Measurements from ENCODE around the gene TRIM38. TPM values are rescaled to one million over a fixed set of nuclear protein-coding genes. Genes with fewer than 3 reads are reported as not detected.

Gene TRIM38
- total RNA-seq, 1 donor = 13.8 TPM

DNA sequence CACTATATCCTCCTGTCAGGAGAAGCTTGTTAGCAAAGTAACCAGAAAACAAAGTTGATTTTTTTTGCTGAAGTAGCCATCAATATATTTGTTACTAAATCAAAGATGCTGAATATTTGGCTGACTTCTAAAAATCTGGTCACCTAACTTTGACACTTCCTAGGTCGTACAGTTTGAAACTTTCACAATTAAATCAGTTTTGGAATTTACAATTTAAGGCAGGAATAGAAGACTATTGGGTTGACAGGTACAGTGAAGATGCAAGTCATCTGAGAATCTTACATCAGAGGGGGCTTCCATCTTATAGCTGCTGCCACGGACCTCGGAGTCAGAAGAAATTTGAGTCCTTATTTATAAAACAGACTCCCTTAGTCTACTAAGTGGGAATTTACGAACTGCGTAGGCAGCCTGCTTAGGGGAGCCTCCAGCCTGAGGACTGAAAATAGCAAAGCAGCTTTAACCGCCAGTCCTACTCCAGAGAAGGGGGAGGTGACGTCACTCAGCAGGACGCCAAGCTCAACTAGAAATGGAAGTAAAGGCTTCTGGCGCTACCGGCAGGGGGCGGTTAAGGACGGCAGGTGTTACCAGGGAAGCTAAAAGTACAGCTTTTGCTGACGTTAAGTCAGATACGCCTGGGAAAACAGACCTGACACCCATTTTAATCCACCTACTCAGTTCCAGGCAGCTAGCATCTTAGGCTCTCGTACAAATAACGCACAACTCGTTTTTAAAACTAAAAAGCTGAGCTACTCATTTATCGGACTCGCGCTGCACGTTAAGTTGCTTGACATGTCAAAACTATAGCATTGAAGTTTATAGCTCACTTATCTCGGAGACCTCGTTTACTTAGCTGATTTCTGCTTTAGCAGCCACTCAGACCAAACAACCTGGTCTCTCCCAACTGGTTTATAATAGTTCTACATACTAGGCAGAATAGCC lies 63.6 kb downstream of the TRIM38 start:
- peak; percentile 98 for DNase-seq (ENCODE audit: low read depth)

DNA sequence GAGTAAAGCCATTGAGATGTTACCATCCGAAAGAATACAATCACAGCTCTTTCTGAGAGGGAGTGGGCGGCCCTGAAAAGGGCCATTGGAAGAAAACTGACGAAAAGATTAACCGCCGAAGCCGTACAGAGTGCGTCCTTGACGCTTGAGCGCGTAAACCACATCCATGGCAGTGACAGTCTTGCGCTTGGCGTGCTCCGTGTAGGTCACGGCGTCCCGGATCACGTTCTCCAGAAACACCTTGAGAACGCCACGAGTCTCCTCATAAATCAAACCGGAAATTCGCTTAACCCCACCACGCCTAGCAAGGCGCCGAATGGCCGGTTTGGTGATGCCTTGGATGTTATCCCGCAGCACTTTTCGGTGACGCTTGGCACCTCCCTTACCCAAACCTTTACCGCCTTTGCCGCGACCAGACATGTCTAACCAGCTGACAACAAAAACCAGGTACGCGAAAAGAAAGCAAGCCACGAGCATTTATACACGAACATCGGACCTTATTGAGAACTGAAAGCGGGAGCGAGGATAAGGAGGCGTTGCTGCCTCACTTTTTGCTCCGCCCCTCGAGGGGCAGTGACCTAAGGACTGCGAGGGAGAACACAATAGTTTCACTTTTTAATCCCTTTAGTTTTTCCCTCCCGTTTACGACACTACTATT lies 64.4 kb downstream of the TRIM38 start:
- TF ChIP-seq, protein P1, sequence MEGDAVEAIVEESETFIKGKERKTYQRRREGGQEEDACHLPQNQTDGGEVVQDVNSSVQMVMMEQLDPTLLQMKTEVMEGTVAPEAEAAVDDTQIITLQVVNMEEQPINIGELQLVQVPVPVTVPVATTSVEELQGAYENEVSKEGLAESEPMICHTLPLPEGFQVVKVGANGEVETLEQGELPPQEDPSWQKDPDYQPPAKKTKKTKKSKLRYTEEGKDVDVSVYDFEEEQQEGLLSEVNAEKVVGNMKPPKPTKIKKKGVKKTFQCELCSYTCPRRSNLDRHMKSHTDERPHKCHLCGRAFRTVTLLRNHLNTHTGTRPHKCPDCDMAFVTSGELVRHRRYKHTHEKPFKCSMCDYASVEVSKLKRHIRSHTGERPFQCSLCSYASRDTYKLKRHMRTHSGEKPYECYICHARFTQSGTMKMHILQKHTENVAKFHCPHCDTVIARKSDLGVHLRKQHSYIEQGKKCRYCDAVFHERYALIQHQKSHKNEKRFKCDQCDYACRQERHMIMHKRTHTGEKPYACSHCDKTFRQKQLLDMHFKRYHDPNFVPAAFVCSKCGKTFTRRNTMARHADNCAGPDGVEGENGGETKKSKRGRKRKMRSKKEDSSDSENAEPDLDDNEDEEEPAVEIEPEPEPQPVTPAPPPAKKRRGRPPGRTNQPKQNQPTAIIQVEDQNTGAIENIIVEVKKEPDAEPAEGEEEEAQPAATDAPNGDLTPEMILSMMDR (IDR thresholded peaks at IDR 0.05; ENCODE audit: insufficient read depth, low read depth, low read length) = no peak
- H3K4me3 ChIP-seq (ENCODE audit: low read depth, low read length) = peak overlapping the region; percentile 74
- DNase-seq (ENCODE audit: low read depth) = peak; percentile 94

More for the DNA sequence above, 63.6 kb downstream of the TRIM38 start:
- peak overlapping the region; percentile 74 for H3K4me3 ChIP-seq (ENCODE audit: low read depth, low read length)
- TF ChIP-seq, protein P1 (IDR thresholded peaks at IDR 0.05; ENCODE audit: insufficient read depth, low read depth, low read length) = peak; percentile 84

DNA sequence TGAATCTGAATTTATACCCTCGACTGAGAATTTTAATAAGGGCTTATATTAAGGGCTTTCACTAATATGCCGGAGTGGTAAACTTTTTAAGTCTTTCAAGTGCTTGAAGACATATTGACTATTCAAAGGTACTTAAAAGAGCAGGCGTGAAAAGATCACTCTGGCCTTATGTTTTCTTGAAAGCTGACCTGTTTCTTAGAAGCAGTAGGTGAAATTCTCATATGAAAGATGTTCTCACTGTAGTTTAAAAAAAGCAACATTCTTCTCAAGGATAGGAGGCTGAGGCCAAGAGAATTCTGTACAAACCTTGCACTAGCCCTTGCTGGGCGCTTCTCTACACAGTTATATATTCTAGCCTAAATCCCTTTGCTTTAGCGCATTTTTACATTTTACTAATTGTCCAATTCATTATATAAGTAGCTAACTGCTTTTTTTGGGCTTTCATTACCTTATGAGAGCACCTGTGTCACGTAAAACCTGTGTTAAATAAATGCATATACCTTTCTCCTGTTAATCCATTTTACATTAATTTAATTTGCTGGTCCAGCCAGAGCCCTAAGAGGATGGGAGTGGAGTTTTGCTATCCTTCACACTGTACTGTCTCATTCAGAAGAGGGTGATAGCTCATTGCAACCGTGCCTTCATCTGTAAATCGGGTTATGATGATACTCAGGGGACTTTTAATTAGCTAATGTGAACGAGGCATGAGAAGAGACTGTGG lies 65.0 kb downstream of the TRIM38 start:
- H3K4me3 ChIP-seq (ENCODE audit: low read depth, low read length) = peak overlapping the region; percentile 74
- DNase-seq (ENCODE audit: low read depth) = no peak
- TF ChIP-seq, protein P1 (IDR thresholded peaks at IDR 0.05; ENCODE audit: insufficient read depth, low read depth, low read length) = no peak

DNA sequence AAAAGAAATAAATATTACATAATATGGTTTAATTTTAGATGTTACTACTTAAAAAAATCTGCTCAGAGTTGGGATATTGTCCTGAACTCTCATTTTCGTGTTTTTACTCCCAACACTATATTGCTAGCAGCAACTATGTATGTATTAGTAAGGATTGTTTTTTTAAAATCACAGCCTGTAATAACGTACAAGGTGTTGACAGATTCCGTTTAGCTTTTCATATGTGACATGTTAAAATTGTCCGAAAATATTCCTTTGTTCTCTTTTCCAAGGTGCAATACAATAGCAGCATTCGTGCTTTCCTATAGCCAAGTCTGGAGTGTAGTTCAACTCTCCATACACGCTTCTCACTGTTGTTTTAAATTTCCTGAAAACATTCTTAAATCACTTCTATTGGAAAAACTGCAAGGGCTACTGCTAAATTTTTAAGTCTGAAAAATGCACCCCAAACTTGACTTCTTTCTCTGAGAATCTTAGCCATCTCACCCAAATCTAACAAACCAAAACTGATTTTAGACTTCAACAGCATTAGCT lies 65.7 kb downstream of the TRIM38 start:
- TF ChIP-seq, protein P1 (IDR thresholded peaks at IDR 0.05; ENCODE audit: insufficient read depth, low read depth, low read length) = no peak
- no peak for DNase-seq (ENCODE audit: low read depth)

DNA sequence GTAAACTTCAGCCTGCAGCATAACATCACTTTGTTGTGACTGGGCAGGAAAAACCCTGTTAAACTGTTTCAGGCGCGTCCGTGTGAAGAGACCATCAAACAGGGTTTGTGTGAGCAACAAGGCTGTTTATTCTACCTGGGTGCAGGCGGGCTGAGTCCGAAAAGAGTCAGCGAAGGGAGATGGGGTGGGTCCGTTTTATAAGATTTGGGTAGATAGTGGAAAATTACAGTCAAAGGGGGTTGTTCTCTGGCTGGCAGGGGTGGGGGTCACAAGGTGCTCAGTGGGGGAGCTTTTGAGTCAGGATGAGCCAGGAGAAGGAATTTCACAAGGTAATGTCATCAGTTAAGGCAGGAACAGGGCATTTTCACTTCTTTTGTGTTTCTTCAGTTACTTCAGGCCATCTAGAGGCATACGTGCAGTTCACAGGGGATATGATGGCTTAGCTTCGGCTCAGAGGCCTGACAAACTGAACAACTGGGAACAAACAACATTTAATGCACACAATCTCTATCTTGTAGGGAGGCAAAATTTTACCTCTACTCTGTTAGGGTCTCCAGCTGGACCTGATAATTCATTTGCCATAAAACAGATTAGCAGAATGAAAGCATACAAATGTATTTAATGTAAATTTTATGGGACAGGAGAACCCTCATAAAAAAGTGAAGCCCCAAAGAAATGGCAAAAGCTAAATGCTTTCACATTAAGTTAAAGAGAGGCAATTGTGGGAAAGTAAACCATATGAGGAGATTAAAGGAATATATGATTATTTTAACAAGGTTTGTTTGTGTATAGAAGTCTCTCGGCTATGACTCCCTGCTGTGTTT lies 66.4 kb downstream of the TRIM38 start:
- TF ChIP-seq, protein P1 (IDR thresholded peaks at IDR 0.05; ENCODE audit: insufficient read depth, low read depth, low read length) = no peak
- DNase-seq (ENCODE audit: low read depth) = no peak

More for the DNA sequence above, 65.7 kb downstream of the TRIM38 start:
- no peak overlapping the region for H3K4me3 ChIP-seq (ENCODE audit: low read depth, low read length)

DNA sequence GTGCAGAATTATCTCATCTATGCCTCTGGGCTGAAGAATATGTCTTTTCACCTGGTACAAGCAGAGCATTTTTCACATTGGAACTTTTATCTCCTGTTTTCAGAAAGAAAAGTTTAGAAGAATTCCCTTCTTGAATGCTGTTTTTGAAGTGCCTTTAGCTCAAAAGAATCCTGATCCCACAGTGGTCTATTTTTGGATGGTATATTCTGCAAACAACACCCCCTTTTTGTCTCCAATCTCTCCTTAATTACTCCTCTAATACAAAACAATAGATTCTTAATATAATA lies 66.9 kb downstream of the TRIM38 start:
- TF ChIP-seq, protein P1 (IDR thresholded peaks at IDR 0.05; ENCODE audit: insufficient read depth, low read depth, low read length) = no peak
- DNase-seq (ENCODE audit: low read depth) = no peak
- H3K4me3 ChIP-seq (ENCODE audit: low read depth, low read length) = no peak overlapping the region

More for the DNA sequence above, 66.4 kb downstream of the TRIM38 start:
- no peak overlapping the region for H3K4me3 ChIP-seq (ENCODE audit: low read depth, low read length)

Measured in fibroblast of villous mesenchyme (primary cell).